Keratinocyte (primary cell): Measurements from ENCODE around the gene LRRC15. TPM values are rescaled to one million over a fixed set of nuclear protein-coding genes. Genes with fewer than 3 reads are reported as not detected.

Source experiments
- DNase-seq: peaks from one replicate; pipeline ENCODE4 v3.0.0-alpha.2; 2011; ENCODE audit warnings: low read depth, missing footprints, low spot score
- FAIRE-seq: peaks from 2 replicates; lab custom pipeline; 2011; peaks lifted over from hg19 to GRCh38; lab: Jason Lieb, UNC
- H2AFZ ChIP-seq: 2 replicates; pipeline ENCODE4 v1.6.0; 2012; ENCODE audit warnings: low read length, control low read depth, inconsistent platforms; ENCODE audit not compliant: control insufficient read depth
- H3K27ac ChIP-seq: 2 replicates; pipeline ENCODE4 v1.5.1; 2011; ENCODE audit warnings: low read length; ENCODE audit not compliant: control insufficient read depth, insufficient read depth
- H3K27me3 ChIP-seq: 3 replicates; pipeline ENCODE4 v1.6.0; 2011; ENCODE audit warnings: low read length; ENCODE audit not compliant: control insufficient read depth, insufficient read depth; ENCODE audit errors: extremely low read depth
- H3K36me3 ChIP-seq, 2 experiments: 2 replicates in 1 of 2; 3 replicates in 1 of 2; pipeline ENCODE4 v1.5.1; 2011; ENCODE audit warnings: low read length in 2 of 2, mild to moderate bottlenecking in 1 of 2; ENCODE audit not compliant: control insufficient read depth in 2 of 2, insufficient read depth in 2 of 2; ENCODE audit errors: extremely low read depth in 1 of 2
- H3K4me1 ChIP-seq: 3 replicates; pipeline ENCODE4 v1.5.1; 2011; ENCODE audit warnings: low read length; ENCODE audit not compliant: control insufficient read depth, insufficient read depth; ENCODE audit errors: extremely low read depth
- H3K4me2 ChIP-seq: 3 replicates; pipeline ENCODE4 v1.6.0; 2011; ENCODE audit warnings: low read depth, low read length; ENCODE audit not compliant: control insufficient read depth, insufficient read depth; ENCODE audit errors: extremely low read depth
- H3K4me3 ChIP-seq, 3 experiments: fragments of 200-600 bp in 1 of 3; sonication (generic) in 1 of 3; 2 replicates in 2 of 3; 3 replicates in 1 of 3; pipeline ENCODE4 v1.5.1; 2011 to 2016; ENCODE audit warnings: low read length in 3 of 3, mild to moderate bottlenecking in 3 of 3, control low read depth in 2 of 3, inconsistent platforms in 1 of 3, low read depth in 1 of 3, mixed read lengths in 1 of 3, mixed run types in 1 of 3, moderate library complexity in 1 of 3; ENCODE audit not compliant: control insufficient read depth in 2 of 3, insufficient read depth in 2 of 3; ENCODE audit errors: extremely low read depth in 1 of 3
- H3K79me2 ChIP-seq: 2 replicates; pipeline ENCODE4 v1.6.0; 2012; ENCODE audit warnings: low read length; ENCODE audit not compliant: control insufficient read depth, insufficient read depth
- H3K9ac ChIP-seq: 3 replicates; pipeline ENCODE4 v1.6.0; 2011; ENCODE audit warnings: low read length; ENCODE audit not compliant: control insufficient read depth, insufficient read depth; ENCODE audit errors: extremely low read depth
- H3K9me1 ChIP-seq: 3 replicates; pipeline ENCODE4 v1.6.0; 2011; ENCODE audit warnings: low read length; ENCODE audit not compliant: control insufficient read depth, insufficient read depth; ENCODE audit errors: extremely low read depth
- H3K9me3 ChIP-seq: 2 replicates; pipeline ENCODE4 v1.5.1; 2012; ENCODE audit warnings: low read depth, low read length; ENCODE audit not compliant: control insufficient read depth
- H4K20me1 ChIP-seq: 3 replicates; pipeline ENCODE4 v1.6.0; 2011; ENCODE audit warnings: low read length; ENCODE audit not compliant: control insufficient read depth, insufficient read depth; ENCODE audit errors: extremely low read depth
- EZH2 ChIP-seq: IDR thresholded peaks from one replicate; pipeline ENCODE4 v1.6.1; 2012; ENCODE audit warnings: inconsistent platforms, mild to moderate bottlenecking, low read length, moderate library complexity
- dilution Hi-C: fragments of 300-500 bp; cut with MboI; formaldehyde crosslinking; loops from one replicate; pipeline ENCODE4 v1.7.0; 2020; ENCODE audit warnings: low sequenced_read_pairs; ENCODE audit not compliant: extremely low pct_ligation_motif_present
- polyA plus RNA-seq, 5 experiments: library from polyadenylated mRNA; depleted of rRNA in 3 of 5; stranded (reverse) in 3 of 5; stranded (forward) in 1 of 5; unstranded in 1 of 5; fragments of >200 nt; gene quantifications; 1 replicate in 1 of 5; 2 replicates in 3 of 5; 3 replicates in 1 of 5; pipeline versions ENCODE4 v1.2.1 to v1.2.3, GENCODE V29; 2011 to 2012; ENCODE audit warnings: missing spikeins in 2 of 5, low read depth in 1 of 5, low replicate concordance in 1 of 5
- TF ChIP-seq, protein P1 (sequence below), 3 experiments: IDR thresholded peaks in 1 of 3; conservative IDR thresholded peaks in 1 of 3; optimal IDR thresholded peaks in 1 of 3; 2 replicates in 2 of 3; 3 replicates in 1 of 3; pipeline versions ENCODE3 to v1.5.1; 2011; ENCODE audit warnings: low read length in 3 of 3, mild to moderate bottlenecking in 3 of 3, moderate library complexity in 2 of 3, control low read depth in 1 of 3, inconsistent platforms in 1 of 3; ENCODE audit not compliant: insufficient read depth in 2 of 3; ENCODE audit errors: extremely low read depth in 1 of 3

The LRRC15 gene
- polyA plus RNA-seq, 1 donor (not counting 4 experiments of a cell fraction or from before 2014, with no cell fraction given), result not detected

GRCh38 chr3:194379231-194379630 lies 9.7 kb upstream of the LRRC15 start:
- H2AFZ ChIP-seq, result no peak overlapping the region
- H3K9me1 ChIP-seq, result no peaks in the 10 kb centered on the region
- H3K9ac ChIP-seq, result no peak overlapping the region
- no peak overlapping the region for H3K27ac ChIP-seq
- TF ChIP-seq EZH2, result no peak
- TF ChIP-seq, protein P1, sequence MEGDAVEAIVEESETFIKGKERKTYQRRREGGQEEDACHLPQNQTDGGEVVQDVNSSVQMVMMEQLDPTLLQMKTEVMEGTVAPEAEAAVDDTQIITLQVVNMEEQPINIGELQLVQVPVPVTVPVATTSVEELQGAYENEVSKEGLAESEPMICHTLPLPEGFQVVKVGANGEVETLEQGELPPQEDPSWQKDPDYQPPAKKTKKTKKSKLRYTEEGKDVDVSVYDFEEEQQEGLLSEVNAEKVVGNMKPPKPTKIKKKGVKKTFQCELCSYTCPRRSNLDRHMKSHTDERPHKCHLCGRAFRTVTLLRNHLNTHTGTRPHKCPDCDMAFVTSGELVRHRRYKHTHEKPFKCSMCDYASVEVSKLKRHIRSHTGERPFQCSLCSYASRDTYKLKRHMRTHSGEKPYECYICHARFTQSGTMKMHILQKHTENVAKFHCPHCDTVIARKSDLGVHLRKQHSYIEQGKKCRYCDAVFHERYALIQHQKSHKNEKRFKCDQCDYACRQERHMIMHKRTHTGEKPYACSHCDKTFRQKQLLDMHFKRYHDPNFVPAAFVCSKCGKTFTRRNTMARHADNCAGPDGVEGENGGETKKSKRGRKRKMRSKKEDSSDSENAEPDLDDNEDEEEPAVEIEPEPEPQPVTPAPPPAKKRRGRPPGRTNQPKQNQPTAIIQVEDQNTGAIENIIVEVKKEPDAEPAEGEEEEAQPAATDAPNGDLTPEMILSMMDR (optimal IDR thresholded peaks at IDR 0.05 in 1 of 3, IDR thresholded peaks at IDR 0.05 in 1 of 3, conservative IDR thresholded peaks at IDR 0.05 in 1 of 3; ENCODE audit: extremely low read depth in 1 of 3, insufficient read depth in 2 of 3, low read length in 3 of 3), result no peak
- FAIRE-seq (no peak), DNase-seq (no peak)
- H3K4me3 ChIP-seq, result no peak overlapping the region
- no peaks in the 10 kb centered on the region for H3K9me3 ChIP-seq
- H3K79me2 ChIP-seq, result no peaks in the 10 kb centered on the region
- no peaks in the 10 kb centered on the region for H3K36me3 ChIP-seq
- H4K20me1 ChIP-seq, result no peaks in the 10 kb centered on the region
- no peaks in the 10 kb centered on the region for H3K4me1 ChIP-seq
- dilution Hi-C loops, result no loop called here
- peaks cover 14% of the 10 kb centered on the region for H3K27me3 ChIP-seq
- no peak overlapping the region for H3K4me2 ChIP-seq

DNA sequence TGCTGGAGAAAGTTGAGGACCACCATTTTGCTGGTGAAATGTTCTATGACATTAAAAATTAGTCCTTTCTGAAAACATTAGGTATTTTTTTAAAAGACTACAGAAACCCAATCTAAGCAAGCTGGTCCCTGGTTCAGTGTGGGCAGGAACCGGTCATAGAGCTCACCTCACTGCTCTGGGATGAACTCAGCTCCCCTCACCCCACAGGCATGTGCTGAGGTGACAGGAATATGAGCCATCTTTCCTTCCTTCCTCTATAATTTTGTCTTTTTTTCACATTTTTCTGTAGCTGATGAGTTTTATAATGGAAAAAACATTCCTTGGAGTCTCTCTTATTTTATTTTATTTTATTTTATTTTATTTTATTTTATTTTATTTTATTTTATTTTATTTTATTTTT lies 8.2 kb upstream of the LRRC15 start:
- H3K4me3 ChIP-seq, result no peak overlapping the region
- no peak overlapping the region for H3K9ac ChIP-seq
- H3K4me2 ChIP-seq, result no peak overlapping the region
- H3K9me1 ChIP-seq, result no peaks in the 10 kb centered on the region
- H3K36me3 ChIP-seq, result no peaks in the 10 kb centered on the region
- H3K79me2 ChIP-seq, result no peaks in the 10 kb centered on the region
- TF ChIP-seq, protein P1 (optimal IDR thresholded peaks at IDR 0.05 in 1 of 3, IDR thresholded peaks at IDR 0.05 in 1 of 3, conservative IDR thresholded peaks at IDR 0.05 in 1 of 3; ENCODE audit: extremely low read depth in 1 of 3, insufficient read depth in 2 of 3, low read length in 3 of 3), result no peak
- no peak for TF ChIP-seq EZH2
- no peak overlapping the region for H3K27ac ChIP-seq
- no peak for FAIRE-seq
- dilution Hi-C loops, result no loop called here
- no peak for DNase-seq
- H3K4me1 ChIP-seq, result no peaks in the 10 kb centered on the region
- H4K20me1 ChIP-seq, result no peaks in the 10 kb centered on the region
- peaks cover 14% of the 10 kb centered on the region for H3K27me3 ChIP-seq
- no peaks in the 10 kb centered on the region for H3K9me3 ChIP-seq
- no peak overlapping the region for H2AFZ ChIP-seq
